Adrenal gland (tissue), 12 donors: ENCODE measurements around the gene MBNL2. TPM values are rescaled to one million over a fixed set of nuclear protein-coding genes. Genes with fewer than 3 reads are reported as not detected.

ENCODE experiments used
- DNase-seq, 7 donors: peaks; one replicate each; pipeline ENCODE4 v3.0.0-alpha.2; 2019 to 2020
- H3K27ac ChIP-seq, 5 donors: fragments of 200-600 bp; sonication (generic) in 4 of 5; 1 replicate in 3 of 5; 2 replicates in 2 of 5; pipeline versions ENCODE4 v1.5.1 to v1.8.0; 2016 to 2020; ENCODE audit warnings: mild to moderate bottlenecking in 1 of 5
- H3K27me3 ChIP-seq: fragments of 200-600 bp; 2 replicates; pipeline ENCODE4 v1.8.0; 2021
- H3K36me3 ChIP-seq, 2 donors: fragments of 200-600 bp; replicated peaks in 1 of 2; 1 replicate in 1 of 2; 2 replicates in 1 of 2; pipeline versions ENCODE4 v1.5.1 to v1.8.0; 2018 to 2022
- H3K4me1 ChIP-seq, 2 donors: fragments of 200-600 bp; replicated peaks in 1 of 2; 1 replicate in 1 of 2; 2 replicates in 1 of 2; pipeline versions ENCODE4 v1.5.1 to v1.8.0; 2018 to 2021
- H3K4me3 ChIP-seq, 4 donors: fragments of 200-600 bp; sonication (generic) in 3 of 4; one replicate each; pipeline ENCODE4 v1.5.1; 2016 to 2018
- H3K9me3 ChIP-seq, 3 donors: fragments of 200-600 bp; sonication (generic) in 1 of 3; replicated peaks in 1 of 3; 1 replicate in 2 of 3; 2 replicates in 1 of 3; pipeline versions ENCODE4 v1.5.1 to v1.8.0; 2016 to 2021
- CTCF ChIP-seq, 6 experiments: fragments of 450-650 bp in 4 of 6; fragments of 200-600 bp in 2 of 6; sonication (generic) in 1 of 6; IDR thresholded peaks; 1 replicate in 5 of 6; 2 replicates in 1 of 6; pipeline versions ENCODE4 v1.5.1 to v1.8.0; 2016 to 2021; ENCODE audit warnings: antibody characterized with exemption in 6 of 6, mild to moderate bottlenecking in 2 of 6, moderate library complexity in 1 of 6
- POLR2A ChIP-seq, 2 donors: fragments of 450-650 bp; IDR thresholded peaks; one replicate each; pipeline ENCODE4 v1.6.1; 2017; ENCODE audit warnings: antibody characterized with exemption in 2 of 2, mild to moderate bottlenecking in 2 of 2, moderate library complexity in 1 of 2
- WGBS, 4 donors: extraction: QIAGEN DNeasy Blood & Tissue Kit in 2 of 4; methylation state at CpG; one replicate each; pipeline versions ENCODE4 v1.1.5 to v1.1.7; 2013 to 2017; 5-methylcytosine and 5-hydroxymethylcytosine counted together
- intact Hi-C, 2 donors: fragments of 100-400 bp; cut with DNase I; formaldehyde crosslinking; loops; one replicate each; pipeline versions ENCODE4 v1.14.1 to v1.15.0; 2022 to 2023
- polyA plus RNA-seq, 3 donors: library from polyadenylated mRNA; stranded (reverse); fragments of 200-250 nt in 2 of 3; fragments of 350-450 nt in 1 of 3; fragmentation: Illumina TruSeq in 1 of 3; extraction: RNeasy Lipid Tissue Mini Kit (QIAGEN cat#74804) in 1 of 3; gene quantifications; one replicate each; pipeline ENCODE4 v1.2.3, GENCODE V29; 2013 to 2014
- total RNA-seq, 9 donors: library from RNA; depleted of rRNA in 4 of 9; stranded (reverse); fragments of >200 nt in 4 of 9; fragments of 120-200 nt in 1 of 9; fragmentation: NEBNext Ultra II Directional in 1 of 9; extraction: Animal tissue kit (Norgen Biotek cat#: 25700) in 1 of 9; gene quantifications; one replicate each; pipeline versions ENCODE4 v1.1.0 to v1.2.4, GENCODE V29; 2013 to 2023
- donor health status: healthy with polysubstance abuse.
- donor health status: Bipolar disorder and iron deficiency.
- donor health status: DM: yes; HTN: yes; CAD: no.
- donor health status: DM: no; HTN: no; CAD: no.
- donor health status: DM: no; HTN: no; CAD: no.
- donor health status: DM: yes; HTN: yes; CAD: no.

MBNL2 gene
- total and polyA plus RNA-seq, 12 donors = 29.2 to 250 (median 130) TPM

GRCh38 chr13:97387890-97388289 is 165.8 kb downstream of the MBNL2 start:
- no peak for TF ChIP-seq CTCF (IDR thresholded peaks at IDR 0.05)
- TF ChIP-seq POLR2A (IDR thresholded peaks at IDR 0.05) = no peak
- H3K27ac ChIP-seq = peak overlapping the region in 4 of 5 donors; percentile 26 to 87 (median 52)
- no peak overlapping the region for H3K4me3 ChIP-seq
- DNase-seq = no peak
- peaks cover 6 to 58% of the 10 kb centered on the region in 2 donors for H3K4me1 ChIP-seq
- peaks cover 0 to 3% (median 0%) of the 10 kb centered on the region in 3 donors for H3K9me3 ChIP-seq
- no peaks in the 10 kb centered on the region for H3K27me3 ChIP-seq
- peaks cover 0 to 19% of the 10 kb centered on the region in 2 donors for H3K36me3 ChIP-seq
- intact Hi-C loops = no loop called here
- 73 to 95% (median 83%) methylated on average over 1 of the region's 1 CpG for WGBS, 4 donors

GRCh38 chr13:97388373-97388772 is 166.2 kb downstream of the MBNL2 start:
- TF ChIP-seq CTCF (IDR thresholded peaks at IDR 0.05) (no peak), POLR2A (IDR thresholded peaks at IDR 0.05) (no peak)
- H3K9me3 ChIP-seq = peaks cover 0 to 3% (median 0%) of the 10 kb centered on the region in 3 donors
- DNase-seq = no peak
- H3K27me3 ChIP-seq = no peaks in the 10 kb centered on the region
- no peak overlapping the region for H3K4me3 ChIP-seq
- 68 to 87% (median 77%) methylated on average over 3 of the region's 3 CpGs for WGBS, 4 donors
- H3K27ac ChIP-seq = peak overlapping the region in 3 of 5 donors; percentile 33 to 70 (median 57)
- peaks cover 6 to 54% of the 10 kb centered on the region in 2 donors for H3K4me1 ChIP-seq
- H3K36me3 ChIP-seq = peaks cover 0 to 19% of the 10 kb centered on the region in 2 donors
- intact Hi-C loops = no loop called here

- no peaks in the 10 kb centered on the region for H3K27me3 ChIP-seq
- H3K27ac ChIP-seq = no peak overlapping the region
- no peak overlapping the region for H3K4me3 ChIP-seq
- H3K36me3 ChIP-seq = peaks cover 0 to 24% of the 10 kb centered on the region in 2 donors
- no peak for TF ChIP-seq POLR2A (IDR thresholded peaks at IDR 0.05)
- no peak for TF ChIP-seq CTCF (IDR thresholded peaks at IDR 0.05)
- peaks cover 0 to 3% (median 0%) of the 10 kb centered on the region in 3 donors for H3K9me3 ChIP-seq
- no peak for DNase-seq
- intact Hi-C loops = no loop called here
- H3K4me1 ChIP-seq = peaks cover 6 to 34% of the 10 kb centered on the region in 2 donors
- 69 to 73% (median 70%) methylated on average over 3 of the region's 3 CpGs for WGBS, 4 donors
These were observed 168.9 kb downstream of the MBNL2 start for GRCh38 chr13:97390941-97391600.

- intact Hi-C loops = no loop called here
- Histone ChIP-seq H3K27ac (no peak overlapping the region), H3K4me1 (peaks cover 6 to 29% of the 10 kb centered on the region in 2 donors), H3K36me3 (peaks cover 0 to 24% of the 10 kb centered on the region in 2 donors), H3K27me3 (no peaks in the 10 kb centered on the region), H3K4me3 (no peak overlapping the region), H3K9me3 (peaks cover 0 to 3% (median 0%) of the 10 kb centered on the region in 3 donors)
- TF ChIP-seq POLR2A (IDR thresholded peaks at IDR 0.05) = no peak
- TF ChIP-seq CTCF (IDR thresholded peaks at IDR 0.05) = no peak
- DNase-seq = no peak
- WGBS, 4 donors = 92 to 95% (median 95%) methylated on average over 1 of the region's 1 CpG
These were observed 169.9 kb downstream of the MBNL2 start for GRCh38 chr13:97392020-97392419.
